Measurements from ENCODE around the gene MRPS27.
"Not testable (repeated sequence)": the region's sequence is repeated elsewhere in the genome, so short reads cannot be mapped to it uniquely, and the experiment has no call there.

The MRPS27 gene

GRCh38 chr5:72325566-72326305 lies 5.7 kb upstream of the MRPS27 start:
- no peak for DNase-seq

GRCh38 chr5:72324189-72324825 lies 4.3 kb upstream of the MRPS27 start:
- DNase-seq: no peak

- DNase-seq: not testable (repeated sequence)
Measured at GRCh38 chr5:72319435-72319975, 535 bp downstream of the MRPS27 start.

- no peak for DNase-seq
Measured at GRCh38 chr5:72314571-72315172, 5.4 kb downstream of the MRPS27 start.

GRCh38 chr5:72313141-72313540 lies 6.9 kb downstream of the MRPS27 start:
- DNase-seq: no peak

- no peak for DNase-seq
Measured at GRCh38 chr5:72308853-72309191, 11.2 kb downstream of the MRPS27 start.

GRCh38 chr5:72307968-72308852 lies 11.8 kb downstream of the MRPS27 start:
- DNase-seq: peak; percentile 98

- no peak for DNase-seq
Measured at GRCh38 chr5:72307573-72307967, 12.5 kb downstream of the MRPS27 start.

GRCh38 chr5:72305194-72306142 lies 14.6 kb downstream of the MRPS27 start:
- no peak for DNase-seq

- no peak for DNase-seq
Measured at GRCh38 chr5:72302171-72302570, 17.9 kb downstream of the MRPS27 start.

- DNase-seq: no peak
Measured at GRCh38 chr5:72301557-72301956, 18.5 kb downstream of the MRPS27 start.

GRCh38 chr5:72300590-72301339 lies 19.3 kb downstream of the MRPS27 start:
- DNase-seq: no peak

- DNase-seq: no peak
Measured at GRCh38 chr5:72298711-72299110, 21.3 kb downstream of the MRPS27 start.

- DNase-seq: not testable (repeated sequence)
Measured at GRCh38 chr5:72298136-72298535, 21.9 kb downstream of the MRPS27 start.

GRCh38 chr5:72296256-72296655 lies 23.8 kb downstream of the MRPS27 start:
- no peak for DNase-seq

- DNase-seq: no peak
Measured at GRCh38 chr5:72295539-72295938, 24.5 kb downstream of the MRPS27 start.

GRCh38 chr5:72294473-72294872 lies 25.6 kb downstream of the MRPS27 start:
- DNase-seq: no peak

GRCh38 chr5:72293495-72294055 lies 26.5 kb downstream of the MRPS27 start:
- DNase-seq: no peak

- DNase-seq: no peak
Measured at GRCh38 chr5:72292411-72292810, 27.6 kb downstream of the MRPS27 start.

- no peak for DNase-seq
Measured at GRCh38 chr5:72291601-72292000, 28.4 kb downstream of the MRPS27 start.

All from left hindlimb (tissue), 1 donor.